Measurements from ENCODE around the gene CLSTN2. TPM values are rescaled to one million over a fixed set of nuclear protein-coding genes. Genes with fewer than 3 reads are reported as not detected.

The CLSTN2 gene
- total and polyA plus RNA-seq, 3 donors from 2014 or later = 3.1 to 5.7 (median 3.8) TPM

GRCh38 chr3:140563206-140563760 lies 628.3 kb downstream of the CLSTN2 start:
- DNase-seq = no peak
- intact Hi-C loops (cut with DNase I; ENCODE audit: low total_unique reads) = no loop called here
- TF ChIP-seq POLR2A (IDR thresholded peaks at IDR 0.05) (no peak), CTCF (IDR thresholded peaks at IDR 0.05) (no peak)
- Histone ChIP-seq H3K27ac (no peak overlapping the region), H3K4me3 (no peak overlapping the region), H3K27me3 (no peaks in the 10 kb centered on the region), H3K4me1 (no peaks in the 10 kb centered on the region), H3K36me3 (ENCODE audit: low read depth, missing control alignments) (no peaks in the 10 kb centered on the region), H3K9me3 (no peaks in the 10 kb centered on the region)
- WGBS, 2 donors = 80 to 96% methylated on average over 6 to 7 of the region's 7 CpGs

DNA sequence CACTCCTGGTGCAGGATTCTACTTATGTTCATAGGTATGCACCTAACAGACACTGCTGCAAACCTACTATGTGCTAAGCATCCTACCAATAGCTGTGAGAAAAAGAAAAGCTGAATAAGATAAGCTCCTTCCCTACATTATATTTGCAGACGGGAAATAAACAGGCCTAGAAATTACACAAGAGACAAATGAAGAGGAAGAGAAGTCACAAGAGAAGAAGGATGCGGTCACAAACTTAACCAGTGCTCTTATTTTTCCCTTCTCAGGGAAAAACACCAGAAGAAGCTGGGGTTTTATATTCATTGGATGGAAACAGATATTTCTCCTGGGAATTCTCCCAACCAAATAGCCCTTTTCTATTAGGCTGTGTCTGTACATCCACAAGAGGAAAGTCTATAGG lies 633.1 kb downstream of the CLSTN2 start:
- Histone ChIP-seq H3K27me3 (no peaks in the 10 kb centered on the region), H3K4me1 (peaks cover 5% of the 10 kb centered on the region), H3K27ac (no peak overlapping the region), H3K4me3 (no peak overlapping the region), H3K9me3 (no peaks in the 10 kb centered on the region), H3K36me3 (ENCODE audit: low read depth, missing control alignments) (no peaks in the 10 kb centered on the region)
- intact Hi-C loops (cut with DNase I; ENCODE audit: low total_unique reads) = no loop called here
- TF ChIP-seq POLR2A (IDR thresholded peaks at IDR 0.05) (no peak), CTCF (IDR thresholded peaks at IDR 0.05) (no peak)
- 90% methylated on average over 2 of the region's 2 CpGs for WGBS, 2 donors
- DNase-seq = no peak

DNA sequence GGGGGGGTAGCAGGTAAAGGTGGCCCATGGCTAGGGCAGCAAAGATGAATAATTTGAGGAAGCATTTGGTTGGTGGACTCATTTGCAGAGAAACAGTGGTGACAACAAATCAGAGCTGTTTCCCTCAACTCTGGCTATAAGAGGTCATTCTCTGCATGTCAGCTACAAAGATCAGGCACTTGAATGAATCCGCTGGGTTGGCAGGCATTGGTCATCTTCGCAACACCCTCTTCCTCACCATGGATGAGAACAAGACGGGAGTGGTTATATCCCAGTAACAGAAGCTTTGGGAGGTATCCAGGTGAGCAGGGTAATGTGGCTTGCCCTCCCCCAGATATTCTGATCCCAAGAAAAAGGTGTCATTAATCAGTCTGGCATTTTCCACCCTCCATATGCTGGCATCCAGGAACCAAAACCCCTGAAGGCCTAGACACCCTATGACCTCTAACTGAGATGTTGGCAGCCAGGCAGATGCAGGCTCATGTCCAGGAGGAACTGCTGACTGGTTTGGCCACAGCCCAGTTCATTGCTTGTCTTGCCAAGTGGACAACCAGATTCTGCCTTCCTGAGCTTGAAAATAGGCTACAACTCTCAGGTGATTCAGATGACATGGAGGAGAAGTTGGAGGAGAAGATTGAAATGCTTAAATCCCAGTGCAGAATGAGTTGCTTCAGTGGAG lies 634.0 kb downstream of the CLSTN2 start:
- no peak overlapping the region for H3K27ac ChIP-seq
- intact Hi-C loops (cut with DNase I; ENCODE audit: low total_unique reads) = no loop called here

DNA sequence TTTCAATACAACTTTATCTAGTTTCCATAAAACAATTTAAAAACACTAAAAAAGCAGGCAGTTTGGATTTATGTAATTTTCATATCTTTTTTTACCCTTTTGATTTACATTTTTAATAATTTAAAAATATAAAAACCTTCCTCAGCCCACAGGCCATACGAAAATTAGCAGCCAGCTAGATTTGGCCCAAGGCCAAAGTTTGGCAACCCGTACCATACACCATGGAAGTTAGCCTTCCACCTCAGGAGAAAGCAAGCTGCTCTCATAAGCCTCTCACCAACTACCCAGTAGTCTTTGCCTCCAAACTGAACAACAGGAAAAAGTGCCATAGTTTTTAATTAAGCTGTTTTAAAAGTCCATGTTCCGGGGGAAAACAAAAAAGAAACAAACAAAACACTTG lies 635.6 kb downstream of the CLSTN2 start:
- H3K27me3 ChIP-seq = no peaks in the 10 kb centered on the region
- no peak overlapping the region for H3K4me3 ChIP-seq
- 74 to 75% methylated on average over 3 of the region's 3 CpGs for WGBS, 2 donors
- intact Hi-C loops (cut with DNase I; ENCODE audit: low total_unique reads) = no loop called here
- DNase-seq = no peak
- H3K36me3 ChIP-seq (ENCODE audit: low read depth, missing control alignments) = no peaks in the 10 kb centered on the region
- H3K9me3 ChIP-seq = no peaks in the 10 kb centered on the region
- TF ChIP-seq POLR2A (IDR thresholded peaks at IDR 0.05) = no peak
- no peak for TF ChIP-seq CTCF (IDR thresholded peaks at IDR 0.05)
- H3K27ac ChIP-seq = no peak overlapping the region
- H3K4me1 ChIP-seq = peaks cover 5% of the 10 kb centered on the region

More for the DNA sequence above, 634.0 kb downstream of the CLSTN2 start:
- no peak overlapping the region for H3K4me3 ChIP-seq
- peak; percentile 66 for DNase-seq
- H3K9me3 ChIP-seq = no peaks in the 10 kb centered on the region
- peaks cover 5% of the 10 kb centered on the region for H3K4me1 ChIP-seq
- WGBS, 2 donors = 61 to 65% methylated on average over 3 of the region's 3 CpGs
- no peaks in the 10 kb centered on the region for H3K27me3 ChIP-seq
- H3K36me3 ChIP-seq (ENCODE audit: low read depth, missing control alignments) = no peaks in the 10 kb centered on the region
- TF ChIP-seq CTCF (IDR thresholded peaks at IDR 0.05) = no peak
- TF ChIP-seq POLR2A (IDR thresholded peaks at IDR 0.05) = no peak

DNA sequence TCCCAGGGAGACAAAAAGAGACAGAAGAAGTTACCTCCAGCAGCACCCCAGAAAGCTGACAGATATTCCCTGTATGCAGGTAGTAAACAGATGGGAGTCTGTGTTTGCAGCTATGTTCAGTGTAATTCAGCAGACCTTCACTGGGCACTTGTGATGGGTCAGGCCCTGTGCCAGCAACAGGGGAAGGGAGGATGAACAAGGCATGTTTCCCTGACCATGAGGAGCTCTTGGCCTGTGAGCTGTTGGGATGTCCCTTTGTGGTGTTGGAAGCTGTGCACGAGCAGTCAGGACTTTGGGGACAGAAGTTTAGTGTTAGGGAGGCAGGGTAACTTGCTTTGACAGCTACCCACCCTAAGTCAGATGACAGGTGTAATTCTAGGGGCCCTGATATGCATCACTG lies 636.9 kb downstream of the CLSTN2 start:
- Histone ChIP-seq H3K36me3 (ENCODE audit: low read depth, missing control alignments) (no peaks in the 10 kb centered on the region), H3K27ac (no peak overlapping the region), H3K4me3 (no peak overlapping the region), H3K27me3 (no peaks in the 10 kb centered on the region), H3K9me3 (no peaks in the 10 kb centered on the region), H3K4me1 (peaks cover 5% of the 10 kb centered on the region)
- TF ChIP-seq CTCF (IDR thresholded peaks at IDR 0.05) (no peak), POLR2A (IDR thresholded peaks at IDR 0.05) (no peak)
- WGBS, 2 donors = 57 to 83% methylated on average over 1 of the region's 1 CpG
- intact Hi-C loops (cut with DNase I; ENCODE audit: low total_unique reads) = no loop called here
- DNase-seq = no peak
